ENCODE data around the gene PLCG1.
A peak's percentile ranks its signal among the peaks of the same experiment; 100 is the strongest.

The PLCG1 gene

GRCh38 chr20:41095110-41095969, 42.0 kb upstream of the PLCG1 start:
- Mint-ChIP-seq H3K27me3 (ENCODE audit: low read depth, poor library complexity) (no peaks in the 10 kb centered on the region), H3K36me3 (ENCODE audit: low read depth) (peaks cover 83% of the 10 kb centered on the region), H3K27ac (no peak overlapping the region), H3K4me1 (peaks cover 7% of the 10 kb centered on the region), H3K9me3 (no peaks in the 10 kb centered on the region), H3K4me3 (no peak overlapping the region)
- DNase-seq, result peak; percentile 49
- TF ChIP-seq CTCF (IDR thresholded peaks at IDR 0.05), result peak; percentile 89

GRCh38 chr20:41098703-41099250, 38.6 kb upstream of the PLCG1 start:
- Mint-ChIP-seq H3K9me3 (no peaks in the 10 kb centered on the region), H3K36me3 (ENCODE audit: low read depth) (peaks cover 72% of the 10 kb centered on the region), H3K27me3 (ENCODE audit: low read depth, poor library complexity) (no peaks in the 10 kb centered on the region), H3K4me3 (no peak overlapping the region), H3K27ac (no peak overlapping the region), H3K4me1 (peaks cover 7% of the 10 kb centered on the region)
- DNase-seq, result no peak
- TF ChIP-seq CTCF (IDR thresholded peaks at IDR 0.05), result no peak

GRCh38 chr20:41100001-41100480, 37.3 kb upstream of the PLCG1 start:
- no peaks in the 10 kb centered on the region for H3K4me1 Mint-ChIP-seq
- no peak for DNase-seq
- no peak overlapping the region for H3K4me3 Mint-ChIP-seq
- no peaks in the 10 kb centered on the region for H3K27me3 Mint-ChIP-seq (ENCODE audit: low read depth, poor library complexity)
- no peak for TF ChIP-seq CTCF (IDR thresholded peaks at IDR 0.05)
- no peaks in the 10 kb centered on the region for H3K9me3 Mint-ChIP-seq
- H3K27ac Mint-ChIP-seq, result no peak overlapping the region
- H3K36me3 Mint-ChIP-seq (ENCODE audit: low read depth), result peaks cover 78% of the 10 kb centered on the region

GRCh38 chr20:41101660-41102059, 35.7 kb upstream of the PLCG1 start:
- TF ChIP-seq CTCF (IDR thresholded peaks at IDR 0.05), result no peak
- Mint-ChIP-seq H3K9me3 (no peaks in the 10 kb centered on the region), H3K4me3 (no peak overlapping the region), H3K36me3 (ENCODE audit: low read depth) (peaks cover 83% of the 10 kb centered on the region), H3K27ac (no peak overlapping the region), H3K4me1 (no peaks in the 10 kb centered on the region), H3K27me3 (ENCODE audit: low read depth, poor library complexity) (no peaks in the 10 kb centered on the region)
- DNase-seq, result no peak

GRCh38 chr20:41108531-41108930, 28.8 kb upstream of the PLCG1 start:
- DNase-seq, result no peak
- TF ChIP-seq CTCF (IDR thresholded peaks at IDR 0.05), result no peak
- Mint-ChIP-seq H3K36me3 (ENCODE audit: low read depth) (peaks cover 88% of the 10 kb centered on the region), H3K27me3 (ENCODE audit: low read depth, poor library complexity) (no peaks in the 10 kb centered on the region), H3K4me3 (no peak overlapping the region), H3K27ac (no peak overlapping the region), H3K9me3 (no peaks in the 10 kb centered on the region), H3K4me1 (peaks cover 5% of the 10 kb centered on the region)

Data from nephron progenitor cell (in vitro differentiated cells).